ENCODE data around the gene ADGRG2.

ADGRG2 gene
- total RNA-seq, result 0 to 0.54 (median 0.09) reads per million in 4 experiments

DNA sequence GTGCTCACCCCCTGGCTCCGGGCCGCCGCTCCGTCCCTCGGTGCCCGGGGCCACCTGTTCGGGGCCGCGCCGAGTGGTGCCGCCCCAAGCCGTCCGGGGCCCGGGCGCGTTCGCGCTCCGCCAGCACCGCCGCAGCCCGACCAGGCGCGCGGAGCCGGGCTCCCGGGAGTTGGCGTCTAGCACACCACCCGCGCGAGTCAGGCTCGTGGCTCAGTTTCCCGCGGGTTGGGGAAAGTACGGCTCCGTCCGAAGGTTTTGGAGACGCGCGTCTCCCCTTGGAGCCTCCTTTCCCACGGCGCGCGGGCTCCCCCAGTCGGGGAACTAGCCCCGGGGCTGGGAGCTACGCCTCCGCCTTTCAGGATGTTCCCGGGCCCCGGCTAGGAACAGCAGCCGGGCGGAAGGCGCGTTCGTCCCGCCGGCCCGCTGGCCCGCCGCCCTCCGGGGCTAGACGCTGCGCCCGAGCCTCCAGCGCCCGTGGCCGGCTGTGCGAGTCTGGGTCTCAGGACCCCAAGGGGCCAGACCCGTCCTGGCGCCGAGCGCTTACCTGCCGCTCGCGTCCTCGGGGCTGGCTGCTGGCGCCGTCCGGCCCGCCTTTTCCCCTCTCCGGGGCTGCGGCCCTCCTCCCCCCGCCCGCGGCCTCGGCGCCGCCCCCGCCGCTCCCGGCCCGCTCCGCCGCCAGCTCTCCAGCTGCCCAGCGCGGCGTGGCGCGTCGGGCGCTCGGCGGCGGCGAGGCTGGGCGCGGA is at the start of gene ADGRG2:
Gene ADGRG2, minus strand, starts transcription at position 571 of the 743 bp plus-strand sequence. CDS start 53,634 bp downstream, outside the sequence.
- DNase-seq, result no peak

GRCh38 chrX:19168609-19169008 is 46.3 kb upstream of the ADGRG2 start:
- no peak for DNase-seq

- no peak for DNase-seq
Measured at GRCh38 chrX:19162851-19163250, 40.6 kb upstream of the ADGRG2 start.

GRCh38 chrX:19156186-19156585 is 33.9 kb upstream of the ADGRG2 start:
- no peak for DNase-seq

DNA sequence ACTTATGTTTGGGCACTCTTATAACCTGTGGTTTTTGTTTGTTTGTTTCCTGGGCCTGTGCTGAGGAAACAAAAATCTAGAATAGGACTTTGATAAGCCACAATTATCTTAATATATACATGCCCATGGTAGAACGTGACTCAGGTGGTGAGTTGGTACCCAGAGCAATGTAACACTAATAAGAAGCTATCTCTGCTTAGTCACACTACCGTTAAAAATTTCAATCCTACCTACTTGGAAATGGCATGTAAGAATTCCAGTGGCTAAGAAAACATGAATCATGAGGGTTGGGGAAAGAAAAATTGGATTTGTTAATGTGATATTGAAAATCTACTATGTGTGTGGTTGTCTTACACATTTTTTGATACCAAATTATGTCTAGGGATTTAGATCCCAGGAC is 30.5 kb upstream of the ADGRG2 start:
- DNase-seq, result no peak

DNA sequence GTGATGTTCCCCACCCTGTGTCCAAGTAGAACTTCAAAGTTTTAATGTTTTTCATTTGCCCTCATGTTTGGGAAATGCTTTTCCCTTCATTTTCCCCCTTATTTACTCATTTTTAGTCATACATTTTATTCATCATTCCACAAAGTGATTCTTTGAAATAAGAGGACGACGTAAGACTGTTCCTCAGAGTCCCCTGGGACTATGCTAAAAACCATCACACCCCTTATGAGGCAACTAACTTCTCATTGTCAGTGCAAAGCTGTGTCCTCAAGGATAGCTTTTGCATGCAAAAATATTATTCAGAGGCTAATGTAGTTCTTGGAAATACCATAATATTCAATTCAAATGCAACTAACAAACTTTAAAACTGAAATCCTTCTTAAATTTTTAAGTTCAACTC is 14.8 kb upstream of the ADGRG2 start:
- DNase-seq, result no peak

DNA sequence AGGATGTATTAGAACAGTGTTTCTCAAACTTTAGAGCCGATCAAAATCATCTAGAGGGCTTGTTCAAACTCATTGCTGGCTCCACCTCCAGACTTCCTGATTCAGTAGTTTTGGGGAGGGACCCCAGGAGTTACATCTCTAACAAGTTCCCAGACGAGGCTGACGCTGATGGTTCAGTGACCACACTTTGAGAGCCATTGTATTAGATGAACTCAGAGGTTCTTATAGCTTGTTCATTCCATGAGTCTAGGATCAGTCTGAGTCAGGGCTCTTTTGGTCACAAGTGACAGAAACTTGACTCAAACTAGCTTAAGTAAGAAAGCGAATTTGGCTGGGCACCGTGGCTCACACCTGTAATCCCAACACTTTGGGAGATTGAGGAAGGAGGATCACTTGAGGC is 11.5 kb upstream of the ADGRG2 start:
- no peak for DNase-seq

GRCh38 chrX:19133231-19133630 is 11.0 kb upstream of the ADGRG2 start:
- no peak for DNase-seq

DNA sequence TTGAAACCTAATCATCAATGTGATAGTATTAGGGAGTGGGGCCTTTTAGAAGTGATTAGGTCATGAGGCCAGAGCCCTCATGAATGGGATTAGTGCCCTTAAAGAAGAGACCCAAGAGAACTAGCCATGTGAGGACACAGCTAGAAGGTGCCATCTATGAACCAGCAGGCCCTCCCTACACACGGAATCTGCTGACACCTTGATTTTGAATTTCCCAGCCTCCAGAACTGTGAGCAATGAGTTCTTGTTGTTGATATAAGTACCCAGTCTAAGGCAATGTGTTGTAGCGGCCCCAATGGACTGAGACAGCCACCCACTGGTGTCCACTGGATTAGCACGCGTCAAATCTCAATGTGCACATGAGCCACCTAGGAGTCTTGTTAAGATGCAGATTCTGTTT is 8.4 kb upstream of the ADGRG2 start:
- DNase-seq, result no peak

DNA sequence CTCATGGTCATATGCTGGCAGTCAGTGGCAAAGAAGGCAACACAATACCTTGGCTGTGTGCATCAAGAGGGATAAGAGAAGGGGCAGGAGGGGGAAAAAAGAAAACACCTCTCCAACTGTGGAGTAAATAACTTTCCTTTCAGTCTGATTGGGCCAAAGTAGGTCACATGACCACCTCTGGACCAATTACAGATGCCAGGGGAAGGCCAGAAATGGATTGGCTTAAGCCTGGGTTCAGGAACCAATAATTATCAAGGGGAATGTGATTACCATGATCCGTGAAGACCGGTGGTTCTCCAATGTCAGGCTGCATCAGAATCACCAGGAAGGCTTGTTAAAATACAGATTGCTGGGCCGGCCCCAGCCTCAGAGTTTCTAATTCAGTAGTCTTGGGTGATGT is 7.4 kb upstream of the ADGRG2 start:
- DNase-seq, result no peak

- no peak for DNase-seq
Measured at GRCh38 chrX:19127649-19128168, 5.4 kb upstream of the ADGRG2 start.

GRCh38 chrX:19122641-19123009 is 357 bp upstream of the ADGRG2 start:
- DNase-seq, result no peak

DNA sequence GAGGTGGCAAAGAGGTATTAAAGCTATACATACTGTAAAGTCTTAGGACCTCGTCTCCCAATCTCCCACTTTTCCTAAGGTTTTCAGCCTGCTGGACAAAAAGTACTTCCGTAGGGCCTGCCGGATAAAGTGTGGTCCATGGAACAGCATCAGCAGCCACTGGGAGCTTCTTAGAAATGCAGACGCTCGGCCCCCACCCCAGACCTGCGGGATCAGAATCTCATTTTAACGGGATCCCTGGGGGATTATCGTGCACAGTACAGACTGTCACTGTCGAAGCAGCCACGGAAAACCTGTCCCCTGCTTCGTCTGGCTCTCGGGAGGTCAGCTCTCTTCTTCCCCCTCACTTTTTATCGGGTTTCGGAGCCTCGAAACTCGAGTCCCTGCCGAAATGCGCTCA is 802 bp downstream of the ADGRG2 start:
- no peak for DNase-seq

DNA sequence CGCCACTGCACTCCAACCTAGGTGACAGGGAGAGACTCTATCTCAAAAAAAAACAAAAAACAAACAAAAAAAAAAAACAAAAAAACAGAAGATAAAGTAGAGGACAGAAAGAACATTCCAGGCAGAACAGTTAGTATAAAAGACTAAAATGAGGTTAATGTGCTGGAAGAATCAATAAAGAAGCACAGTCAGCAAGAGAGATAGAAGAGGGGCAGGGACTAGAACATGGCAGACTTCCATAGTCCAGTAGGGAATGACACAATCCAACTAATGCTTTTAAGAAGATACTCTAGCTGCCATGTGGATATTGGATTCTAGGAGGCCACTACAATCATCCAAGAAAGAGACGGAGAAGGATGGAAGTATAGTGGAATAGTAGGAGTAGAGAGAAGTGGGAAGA is 11.6 kb downstream of the ADGRG2 start:
- no peak for DNase-seq

DNA sequence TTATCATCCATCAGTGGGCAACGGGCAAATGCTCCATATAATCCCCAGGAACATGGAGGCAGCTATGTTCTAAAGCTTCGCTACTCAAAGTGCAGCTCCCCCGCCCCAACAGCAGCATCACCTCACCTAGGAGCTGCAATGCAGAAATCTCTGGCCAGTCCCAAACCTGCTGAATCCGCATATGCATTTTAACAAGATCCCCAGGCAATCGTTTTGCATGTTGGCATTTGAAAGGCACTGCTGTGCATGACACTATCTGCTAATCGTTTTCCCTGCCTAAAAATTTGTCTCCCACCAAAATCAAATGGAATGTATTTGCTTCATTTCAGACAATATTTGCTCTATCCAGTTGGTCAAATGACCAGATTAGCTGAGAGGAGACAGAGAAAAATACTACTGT is 15.2 kb downstream of the ADGRG2 start:
- DNase-seq, result no peak

DNA sequence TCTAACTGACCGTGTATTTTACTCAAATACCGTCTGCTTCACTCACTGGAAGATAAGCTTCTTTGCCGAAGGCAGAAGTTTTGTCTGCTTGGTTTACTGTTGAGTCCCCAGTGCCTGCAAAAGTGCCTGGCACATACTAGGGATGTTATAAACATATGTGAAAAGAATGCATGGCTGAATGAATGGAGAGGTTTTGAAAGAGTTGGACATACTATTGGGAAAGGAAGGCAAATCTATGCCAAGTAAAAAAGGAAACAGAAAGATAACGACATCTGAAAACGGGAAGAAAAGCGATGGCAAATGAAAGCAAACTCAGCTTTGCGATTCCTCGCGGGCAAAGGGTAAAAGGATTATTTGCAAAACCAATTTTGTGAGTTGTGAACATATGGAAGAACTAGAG is 21.7 kb downstream of the ADGRG2 start:
- no peak for DNase-seq

DNA sequence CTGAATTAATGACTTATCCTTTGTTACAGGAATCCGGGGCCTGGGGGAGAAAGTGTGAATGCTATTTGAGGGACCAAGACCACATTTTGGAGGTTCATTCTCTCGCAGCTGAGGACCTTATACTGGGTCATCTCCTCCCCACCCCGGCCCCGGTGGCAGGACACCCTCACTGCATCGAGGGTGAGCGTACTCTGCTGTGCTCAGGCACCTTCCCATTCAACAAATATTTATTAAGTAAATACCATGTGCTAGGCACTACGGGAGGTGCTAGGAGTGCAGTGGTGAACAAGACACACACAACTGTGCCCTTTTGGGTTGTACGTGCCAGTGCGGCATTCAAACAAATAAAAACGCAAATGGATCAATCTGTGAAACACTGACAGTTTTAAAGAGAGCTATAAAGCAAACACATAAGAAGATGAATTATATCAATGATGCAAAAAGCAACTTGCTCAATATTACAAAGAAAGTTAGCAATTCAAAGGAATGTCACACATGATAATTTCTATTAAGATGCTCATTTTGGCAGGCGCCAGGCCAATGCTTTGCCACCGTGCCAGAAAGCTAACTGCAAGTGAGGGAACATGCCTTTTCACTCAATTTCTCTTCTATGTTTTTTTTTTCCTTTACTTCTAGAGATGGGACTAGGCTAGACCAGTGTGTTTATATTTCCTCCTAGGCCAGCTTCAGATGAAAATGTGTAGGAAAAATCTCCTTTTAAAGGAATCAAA is 24.6 kb downstream of the ADGRG2 start:
- DNase-seq, result no peak

- DNase-seq, result no peak
Measured at GRCh38 chrX:19096586-19096985, 25.7 kb downstream of the ADGRG2 start.

DNA sequence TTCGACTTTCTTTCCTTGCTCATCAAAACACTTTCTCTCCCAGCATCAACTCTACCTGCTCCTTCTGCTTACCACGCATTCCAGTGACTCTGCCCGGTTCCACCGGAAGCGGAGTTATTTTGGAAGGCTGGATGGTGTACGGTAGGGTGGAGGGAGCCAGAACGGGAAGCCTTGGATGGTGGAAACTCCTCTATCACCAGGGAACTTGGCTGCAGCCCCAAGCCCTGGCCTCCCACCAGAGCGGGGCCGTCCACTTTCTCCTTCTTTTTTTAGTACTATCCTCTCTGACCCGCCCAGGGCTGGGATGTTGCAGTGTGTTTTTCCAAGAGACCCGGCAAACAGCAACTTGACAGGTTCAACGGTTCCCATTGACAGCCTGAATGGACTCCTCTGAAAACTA is 27.6 kb downstream of the ADGRG2 start:
- no peak for DNase-seq

- DNase-seq, result no peak
Measured at GRCh38 chrX:19091596-19091995, 30.7 kb downstream of the ADGRG2 start.

DNA sequence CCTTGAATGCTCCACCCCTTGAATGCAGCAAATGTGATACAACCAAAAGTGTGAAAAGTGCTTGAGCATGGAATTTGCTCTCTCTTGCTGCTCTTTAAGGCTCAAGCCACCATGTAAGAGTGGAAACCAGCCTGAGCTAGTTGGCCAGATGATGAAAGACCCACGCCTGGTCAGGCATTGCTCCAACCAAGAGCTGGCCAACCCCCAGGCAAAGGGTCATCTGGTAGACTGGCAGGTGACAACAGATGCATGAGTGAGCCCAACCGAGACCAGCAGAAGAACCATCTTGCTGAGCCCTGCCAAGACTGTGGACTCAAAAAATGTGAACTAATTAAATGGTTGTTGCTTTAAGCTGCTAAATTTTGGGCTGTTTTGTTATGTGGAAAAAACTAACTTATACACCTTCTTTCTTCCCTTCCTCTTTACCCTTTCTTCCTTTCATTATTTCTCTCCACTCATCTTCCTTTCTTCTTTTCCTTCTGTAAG is 32.7 kb downstream of the ADGRG2 start:
- DNase-seq, result no peak

- no peak for DNase-seq
Measured at GRCh38 chrX:19086102-19086772, 36.0 kb downstream of the ADGRG2 start.

- DNase-seq, result no peak
Measured at GRCh38 chrX:19085666-19086065, 36.6 kb downstream of the ADGRG2 start.

DNA sequence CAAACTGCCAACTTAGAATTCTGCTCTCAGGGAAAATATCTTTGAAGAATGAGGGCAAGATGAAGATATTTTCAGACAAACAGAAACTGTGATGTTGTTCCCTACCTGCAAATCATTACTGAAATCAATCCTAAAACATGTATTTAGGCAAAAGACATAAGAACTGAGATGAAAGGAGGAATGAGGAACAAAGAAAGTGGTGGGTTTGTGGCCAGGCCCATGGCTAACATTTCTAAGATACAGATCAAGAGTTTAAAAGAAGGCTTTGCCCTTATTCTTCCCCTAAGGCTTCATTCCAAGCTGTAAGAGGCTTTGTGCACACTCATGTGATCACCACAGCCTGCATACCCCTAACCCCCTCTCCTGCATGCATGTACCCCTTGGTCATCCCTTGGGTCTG is 46.5 kb downstream of the ADGRG2 start:
- DNase-seq, result no peak
